ENCODE measurements around the gene AQP3. TPM values are rescaled to one million over a fixed set of nuclear protein-coding genes. Genes with fewer than 3 reads are reported as not detected.

The AQP3 gene
- total and polyA plus RNA-seq, 2 of the 4 experiments (the other 2 are of a cell fraction), result 3.8 to 12.2 TPM

DNA sequence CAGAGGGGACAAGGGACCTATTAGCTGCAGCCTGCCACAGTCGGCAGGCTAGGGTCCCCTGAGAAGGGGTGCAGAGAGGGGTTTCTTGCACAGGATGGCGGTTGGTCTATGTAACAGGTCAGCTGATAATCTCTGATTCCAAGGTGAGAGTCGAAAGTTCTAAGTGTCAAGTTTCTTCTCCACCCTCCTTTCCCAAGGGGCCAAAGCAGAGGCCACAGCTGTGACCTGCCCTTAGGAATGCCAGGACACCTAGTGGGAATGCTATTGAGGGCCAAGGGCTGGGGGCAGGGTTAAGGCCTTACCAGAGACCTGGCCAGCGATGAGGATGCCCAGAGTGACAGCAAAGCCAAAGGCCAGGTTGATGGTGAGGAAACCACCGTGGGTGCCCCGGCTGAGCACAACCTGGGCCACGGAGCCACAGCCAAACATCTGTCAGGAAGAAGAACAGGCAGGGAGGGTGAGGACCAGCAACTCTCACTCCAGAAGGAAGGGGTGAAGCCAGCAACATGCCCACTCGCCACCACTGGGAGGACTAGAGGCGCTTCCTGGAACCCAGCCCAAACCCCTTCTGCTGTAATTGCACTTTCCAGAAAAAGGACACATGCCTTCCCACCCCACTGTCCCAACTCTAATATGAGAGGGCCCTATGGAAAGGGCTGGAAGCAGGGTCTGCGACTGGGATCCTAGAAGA is 3.8 kb downstream of the AQP3 start:
- intact Hi-C loops (cut with micrococcal nuclease), result no loop called here
- ATAC-seq (ENCODE audit: low read depth), result no peak
- WGBS, 2 experiments (ENCODE audit: extremely low coverage in 2 of 2, insufficient read length in 1 of 2), result 68% methylated on average over 5 of the region's 10 CpGs; no CpG with 5 or more reads in 1 of the 2 experiments

More for the DNA sequence above, 3.8 kb downstream of the AQP3 start:
- Histone ChIP-seq H3K4me3 (ENCODE audit: insufficient read depth, low read depth, low read length) (no peak overlapping the region), H3K4me2 (ENCODE audit: low read depth, low read length) (no peak overlapping the region), H3K36me3 (ENCODE audit: control insufficient read depth, insufficient read depth, low read length) (no peaks in the 10 kb centered on the region), H3K79me1 (ENCODE audit: low read depth in 1 of 2, low read length in 2 of 2) (no peaks in the 10 kb centered on the region), H3K9me1 (ENCODE audit: insufficient read depth, low read length) (peaks cover 9% of the 10 kb centered on the region), H3K18ac (ENCODE audit: low read depth, low read length) (no peak overlapping the region), H3K4ac (ENCODE audit: low read depth, low read length) (no peak overlapping the region), H3K9ac (ENCODE audit: low read depth, low read length) (no peak overlapping the region), H3K56ac (ENCODE audit: extremely low read depth, insufficient read depth, low read length) (no peak overlapping the region), H2AK5ac (ENCODE audit: low read depth, low read length) (no peak overlapping the region; the same call in 1 of the 2 replicates), H2BK15ac (ENCODE audit: low read depth, low read length) (no peak overlapping the region), H3K14ac (replicated peaks; ENCODE audit: low read depth, low read length) (no peak overlapping the region), H2AK9ac (replicated peaks; ENCODE audit: low read depth, low read length, poor library complexity) (no peak overlapping the region), H2BK120ac (ENCODE audit: low read depth, low read length) (no peak overlapping the region), H3K27me3 (ENCODE audit: control insufficient read depth, insufficient read depth, low read length) (peaks cover 11% of the 10 kb centered on the region), H3K27ac (ENCODE audit: insufficient read depth, low read length) (no peak overlapping the region), H3K23ac (ENCODE audit: low read depth, low read length) (no peak overlapping the region), H4K20me1 (ENCODE audit: insufficient read depth, low read length) (no peaks in the 10 kb centered on the region), H4K8ac (ENCODE audit: low read depth in 2 of 2, low read length in 2 of 2) (no peak overlapping the region), H2BK20ac (ENCODE audit: low read depth, low read length) (no peak overlapping the region), H2AFZ (replicated peaks; ENCODE audit: low read length, poor library complexity) (no peak overlapping the region), H4K5ac (ENCODE audit: low read depth, low read length) (no peak overlapping the region), H4K91ac (ENCODE audit: insufficient read depth, low read depth, low read length) (no peak overlapping the region), H2BK5ac (ENCODE audit: low read depth, low read length, poor library complexity, severe bottlenecking) (no peak overlapping the region), H3K9me3 (ENCODE audit: control insufficient read depth, insufficient read depth, low read length) (no peaks in the 10 kb centered on the region), H3K4me1 (ENCODE audit: control insufficient read depth, insufficient read depth, low read length) (peaks cover 10% of the 10 kb centered on the region)
- in situ Hi-C loops (cut with MboI; ENCODE audit: low sequenced_read_pairs) (no loop called here), dilution Hi-C loops (cut with HindIII; ENCODE audit: low sequenced_read_pairs, unreplicated experiment) (no loop called here)
- TF ChIP-seq SMC3 (IDR thresholded peaks at IDR 0.05; ENCODE audit: low read depth, low read length), result no peak
- no peak for TF ChIP-seq RAD21 (IDR thresholded peaks at IDR 0.05; ENCODE audit: low read length)
- TF ChIP-seq, protein P1, sequence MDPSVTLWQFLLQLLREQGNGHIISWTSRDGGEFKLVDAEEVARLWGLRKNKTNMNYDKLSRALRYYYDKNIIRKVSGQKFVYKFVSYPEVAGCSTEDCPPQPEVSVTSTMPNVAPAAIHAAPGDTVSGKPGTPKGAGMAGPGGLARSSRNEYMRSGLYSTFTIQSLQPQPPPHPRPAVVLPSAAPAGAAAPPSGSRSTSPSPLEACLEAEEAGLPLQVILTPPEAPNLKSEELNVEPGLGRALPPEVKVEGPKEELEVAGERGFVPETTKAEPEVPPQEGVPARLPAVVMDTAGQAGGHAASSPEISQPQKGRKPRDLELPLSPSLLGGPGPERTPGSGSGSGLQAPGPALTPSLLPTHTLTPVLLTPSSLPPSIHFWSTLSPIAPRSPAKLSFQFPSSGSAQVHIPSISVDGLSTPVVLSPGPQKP (IDR thresholded peaks at IDR 0.05; ENCODE audit: borderline replicate concordance, low read depth, low read length), result no peak
- TF ChIP-seq POLR2A (IDR thresholded peaks at IDR 0.05; ENCODE audit: low read depth, low read length), result no peak
- TF ChIP-seq CEBPB (IDR thresholded peaks at IDR 0.05; ENCODE audit: low read depth, low read length), result no peak
- no peak for TF ChIP-seq RCOR1 (IDR thresholded peaks at IDR 0.05; ENCODE audit: insufficient replicate concordance, low read length)
- TF ChIP-seq, protein P2, sequence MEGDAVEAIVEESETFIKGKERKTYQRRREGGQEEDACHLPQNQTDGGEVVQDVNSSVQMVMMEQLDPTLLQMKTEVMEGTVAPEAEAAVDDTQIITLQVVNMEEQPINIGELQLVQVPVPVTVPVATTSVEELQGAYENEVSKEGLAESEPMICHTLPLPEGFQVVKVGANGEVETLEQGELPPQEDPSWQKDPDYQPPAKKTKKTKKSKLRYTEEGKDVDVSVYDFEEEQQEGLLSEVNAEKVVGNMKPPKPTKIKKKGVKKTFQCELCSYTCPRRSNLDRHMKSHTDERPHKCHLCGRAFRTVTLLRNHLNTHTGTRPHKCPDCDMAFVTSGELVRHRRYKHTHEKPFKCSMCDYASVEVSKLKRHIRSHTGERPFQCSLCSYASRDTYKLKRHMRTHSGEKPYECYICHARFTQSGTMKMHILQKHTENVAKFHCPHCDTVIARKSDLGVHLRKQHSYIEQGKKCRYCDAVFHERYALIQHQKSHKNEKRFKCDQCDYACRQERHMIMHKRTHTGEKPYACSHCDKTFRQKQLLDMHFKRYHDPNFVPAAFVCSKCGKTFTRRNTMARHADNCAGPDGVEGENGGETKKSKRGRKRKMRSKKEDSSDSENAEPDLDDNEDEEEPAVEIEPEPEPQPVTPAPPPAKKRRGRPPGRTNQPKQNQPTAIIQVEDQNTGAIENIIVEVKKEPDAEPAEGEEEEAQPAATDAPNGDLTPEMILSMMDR (conservative IDR thresholded peaks at IDR 0.05; ENCODE audit: low read depth, low read length), result no peak
- no peak for TF ChIP-seq BHLHE40 (IDR thresholded peaks at IDR 0.05; ENCODE audit: low read depth, low read length)
- no TSS peak for BruUV-seq (replicated peaks)
- ChIA-PET CTCF (interaction anchor here (1.0 kb wide), 1 partner anchor 9 kb away, joined by 4 read pairs; no protein-coding TSS in a partner anchor), POLR2A (ENCODE audit: unreplicated experiment) (no interaction called here)
- no peak for DNase-seq
